GM13977 (cell line): ENCODE results near the gene ZFP42.

Experiments
- DNase-seq: peaks from one replicate; pipeline ENCODE4 v3.0.0; 2012; ENCODE audit warnings: low spot score
- in situ Hi-C: fragments of 300-500 bp; cut with MboI; formaldehyde crosslinking; loops from one replicate; pipeline ENCODE4 v1.12.0; 2022; ENCODE audit warnings: low sequenced_read_pairs, low pct_unique_long_range_greater_than_20kb, mixed read lengths, inconsistent platforms; ENCODE audit not compliant: unreplicated experiment
- TF ChIP-seq, protein P1 (sequence below): IDR thresholded peaks from 2 replicates; pipeline ENCODE4 v1.5.1; 2012; ENCODE audit warnings: mild to moderate bottlenecking, control low read depth; ENCODE audit not compliant: insufficient read depth; ENCODE audit errors: extremely low read depth, missing control alignments

ZFP42 gene

GRCh38 chr4:188018262-188018661 lies 22.7 kb downstream of the ZFP42 start:
- no peak for DNase-seq
- in situ Hi-C loops, result no loop called here
- TF ChIP-seq, protein P1, sequence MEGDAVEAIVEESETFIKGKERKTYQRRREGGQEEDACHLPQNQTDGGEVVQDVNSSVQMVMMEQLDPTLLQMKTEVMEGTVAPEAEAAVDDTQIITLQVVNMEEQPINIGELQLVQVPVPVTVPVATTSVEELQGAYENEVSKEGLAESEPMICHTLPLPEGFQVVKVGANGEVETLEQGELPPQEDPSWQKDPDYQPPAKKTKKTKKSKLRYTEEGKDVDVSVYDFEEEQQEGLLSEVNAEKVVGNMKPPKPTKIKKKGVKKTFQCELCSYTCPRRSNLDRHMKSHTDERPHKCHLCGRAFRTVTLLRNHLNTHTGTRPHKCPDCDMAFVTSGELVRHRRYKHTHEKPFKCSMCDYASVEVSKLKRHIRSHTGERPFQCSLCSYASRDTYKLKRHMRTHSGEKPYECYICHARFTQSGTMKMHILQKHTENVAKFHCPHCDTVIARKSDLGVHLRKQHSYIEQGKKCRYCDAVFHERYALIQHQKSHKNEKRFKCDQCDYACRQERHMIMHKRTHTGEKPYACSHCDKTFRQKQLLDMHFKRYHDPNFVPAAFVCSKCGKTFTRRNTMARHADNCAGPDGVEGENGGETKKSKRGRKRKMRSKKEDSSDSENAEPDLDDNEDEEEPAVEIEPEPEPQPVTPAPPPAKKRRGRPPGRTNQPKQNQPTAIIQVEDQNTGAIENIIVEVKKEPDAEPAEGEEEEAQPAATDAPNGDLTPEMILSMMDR, result no peak

DNA sequence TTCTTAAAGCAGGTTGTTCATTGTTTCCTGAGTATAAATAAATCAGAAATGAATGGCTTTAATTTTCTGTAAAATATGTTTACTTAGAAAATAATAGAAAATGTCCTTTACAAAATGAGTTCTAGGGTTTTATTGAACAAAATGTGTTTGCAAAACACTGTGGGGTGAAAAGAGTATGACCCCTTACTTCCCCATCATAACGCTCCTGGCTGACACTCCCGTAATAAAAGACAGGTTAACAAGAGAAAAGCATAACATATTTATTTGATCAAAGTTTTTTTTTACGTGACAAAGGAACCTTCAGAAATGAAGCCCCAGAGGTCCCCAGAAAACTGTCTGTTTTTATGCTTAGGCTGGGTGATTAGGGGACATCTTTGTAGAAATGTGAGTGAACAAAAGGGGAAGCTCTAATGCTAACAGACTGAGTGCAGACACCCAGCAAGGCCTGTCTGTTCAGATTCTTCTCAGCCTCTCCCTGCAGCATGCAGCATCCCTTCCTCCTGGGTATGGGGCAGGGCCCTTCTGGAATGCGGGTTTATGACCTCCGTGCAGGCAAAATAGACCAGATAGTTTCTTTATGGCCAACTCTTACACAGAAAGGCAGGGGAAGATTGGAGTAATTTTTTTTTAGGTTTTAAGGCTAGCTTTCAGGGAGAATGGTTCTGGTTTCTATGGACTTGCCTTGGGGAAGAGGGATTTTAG lies 26.1 kb downstream of the ZFP42 start:
- TF ChIP-seq, protein P1, result no peak
- no peak for DNase-seq
- in situ Hi-C loops, result no loop called here

DNA sequence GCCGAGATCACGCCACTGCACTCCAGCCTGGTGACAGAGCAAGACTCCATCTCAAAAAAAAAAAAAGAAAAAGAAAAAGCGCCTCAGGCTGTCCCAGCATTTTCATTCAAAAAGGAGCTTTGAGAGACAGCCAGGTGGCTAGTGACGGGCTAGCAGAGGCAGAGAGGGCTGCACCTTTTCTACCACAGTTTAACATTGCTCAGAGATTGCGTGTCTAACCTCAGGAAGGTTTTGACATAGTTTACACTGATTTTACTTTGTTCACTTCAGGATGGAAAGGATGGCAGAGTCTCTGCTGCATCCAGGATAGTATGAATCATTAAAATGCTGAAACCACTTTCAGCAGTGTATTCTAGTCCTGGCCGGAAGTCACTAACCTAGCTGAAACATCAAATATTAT lies 28.1 kb downstream of the ZFP42 start:
- in situ Hi-C loops, result no loop called here
- TF ChIP-seq, protein P1, result no peak
- DNase-seq, result no peak

DNA sequence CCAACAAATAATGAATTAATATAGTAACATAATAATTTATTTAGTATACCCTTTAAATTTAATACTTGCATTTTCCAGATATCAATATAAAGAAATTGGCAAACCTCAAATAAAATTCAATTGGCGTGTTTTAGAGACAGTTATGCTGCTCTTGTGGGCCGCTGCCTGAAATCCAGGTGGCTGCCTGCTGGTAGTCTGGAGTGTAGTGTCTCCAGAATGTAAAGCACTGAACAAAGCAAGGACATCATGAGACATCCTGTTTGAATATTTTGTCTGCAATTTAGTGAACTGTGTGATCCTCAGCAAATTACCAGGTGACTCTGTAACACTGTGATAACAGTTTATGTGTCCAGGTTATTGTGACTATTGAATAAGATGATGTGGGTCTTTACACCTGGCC lies 29.9 kb downstream of the ZFP42 start:
- TF ChIP-seq, protein P1, result no peak
- in situ Hi-C loops, result no loop called here
- DNase-seq, result no peak

GRCh38 chr4:188029114-188029513 lies 33.5 kb downstream of the ZFP42 start:
- TF ChIP-seq, protein P1, result no peak
- in situ Hi-C loops, result no loop called here
- DNase-seq, result no peak

GRCh38 chr4:188030401-188030800 lies 34.8 kb downstream of the ZFP42 start:
- DNase-seq, result no peak
- in situ Hi-C loops, result no loop called here
- TF ChIP-seq, protein P1, result no peak
